Activated CD4-positive, CD25-positive, alpha-beta regulatory T cell treated with anti-CD3 and anti-CD28 coated beads, Interleukin-2, amount 50 U/mL, for 16 hours (primary cell): Measurements from ENCODE around the gene SREK1.
"Not testable (repeated sequence)": the region's sequence is repeated elsewhere in the genome, so short reads cannot be mapped to it uniquely, and the experiment has no call there.

Experiments used
- DNase-seq: peaks from one replicate; pipeline ENCODE4 v3.0.0-alpha.2; 2020; ENCODE audit warnings: low read depth, low spot score

The SREK1 gene, protein sequence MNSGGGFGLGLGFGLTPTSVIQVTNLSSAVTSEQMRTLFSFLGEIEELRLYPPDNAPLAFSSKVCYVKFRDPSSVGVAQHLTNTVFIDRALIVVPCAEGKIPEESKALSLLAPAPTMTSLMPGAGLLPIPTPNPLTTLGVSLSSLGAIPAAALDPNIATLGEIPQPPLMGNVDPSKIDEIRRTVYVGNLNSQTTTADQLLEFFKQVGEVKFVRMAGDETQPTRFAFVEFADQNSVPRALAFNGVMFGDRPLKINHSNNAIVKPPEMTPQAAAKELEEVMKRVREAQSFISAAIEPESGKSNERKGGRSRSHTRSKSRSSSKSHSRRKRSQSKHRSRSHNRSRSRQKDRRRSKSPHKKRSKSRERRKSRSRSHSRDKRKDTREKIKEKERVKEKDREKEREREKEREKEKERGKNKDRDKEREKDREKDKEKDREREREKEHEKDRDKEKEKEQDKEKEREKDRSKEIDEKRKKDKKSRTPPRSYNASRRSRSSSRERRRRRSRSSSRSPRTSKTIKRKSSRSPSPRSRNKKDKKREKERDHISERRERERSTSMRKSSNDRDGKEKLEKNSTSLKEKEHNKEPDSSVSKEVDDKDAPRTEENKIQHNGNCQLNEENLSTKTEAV

DNA sequence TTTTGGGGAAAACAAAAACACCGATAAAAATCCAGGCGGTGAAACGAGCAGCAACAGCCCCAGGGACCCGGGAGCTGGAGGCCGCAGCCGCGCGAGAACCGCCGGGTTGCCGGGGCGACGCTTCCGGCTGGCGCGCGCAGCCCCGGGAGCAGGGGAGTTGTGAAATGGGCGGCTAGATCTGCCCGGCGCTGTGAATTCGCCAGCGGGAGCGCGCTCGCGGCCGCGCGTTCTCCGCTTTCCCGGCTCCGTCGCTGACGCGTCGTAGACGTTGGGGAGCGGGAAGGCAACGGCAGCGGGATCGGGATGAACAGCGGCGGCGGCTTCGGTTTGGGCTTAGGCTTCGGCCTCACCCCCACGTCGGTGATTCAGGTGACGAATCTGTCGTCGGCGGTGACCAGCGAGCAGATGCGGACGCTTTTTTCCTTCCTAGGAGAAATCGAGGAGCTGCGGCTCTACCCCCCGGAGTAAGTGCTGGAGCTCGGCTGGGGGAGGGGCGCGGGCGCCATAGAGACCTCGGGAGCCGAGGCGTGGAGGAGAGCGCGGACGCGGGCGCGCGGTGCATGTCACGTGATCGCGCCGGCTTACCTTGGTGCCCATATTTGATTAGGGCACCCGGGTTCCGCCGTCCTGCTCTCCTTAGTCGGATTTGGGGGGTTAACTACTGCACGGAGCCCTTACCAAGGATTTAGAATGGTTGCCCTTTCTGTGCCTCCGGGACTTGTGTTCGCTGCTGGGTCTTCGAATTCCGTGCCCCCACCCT lies at the start of gene SREK1:
SREK1 (plus strand) TSS at position 227 of the 760 bp plus-strand sequence; CDS start at position 304, 77 bp downstream.
- peak; percentile 71 for DNase-seq

GRCh38 chr5:66100851-66101250 lies 43.2 kb upstream of the SREK1 start:
- DNase-seq = no peak

DNA sequence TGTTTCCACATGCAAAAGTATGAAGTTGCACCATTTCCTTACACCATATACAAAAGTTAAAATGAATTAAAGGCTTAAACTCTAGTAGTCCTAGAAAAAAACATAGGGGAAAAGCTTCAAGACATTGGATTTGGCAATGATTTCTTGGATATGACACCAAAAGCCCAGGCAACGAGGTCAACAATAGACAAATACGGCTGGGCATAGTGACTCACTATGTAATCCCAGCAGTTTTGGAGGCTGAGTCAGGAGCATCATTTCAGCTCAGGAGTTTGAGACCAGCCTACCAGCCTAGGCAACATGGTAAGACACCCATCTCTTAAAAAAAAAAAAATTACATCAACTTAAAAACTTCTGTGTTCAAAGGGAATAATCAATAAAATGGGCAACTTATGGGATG lies 30.9 kb upstream of the SREK1 start:
- no peak for DNase-seq

GRCh38 chr5:66118304-66118703 lies 25.8 kb upstream of the SREK1 start:
- DNase-seq = no peak

DNA sequence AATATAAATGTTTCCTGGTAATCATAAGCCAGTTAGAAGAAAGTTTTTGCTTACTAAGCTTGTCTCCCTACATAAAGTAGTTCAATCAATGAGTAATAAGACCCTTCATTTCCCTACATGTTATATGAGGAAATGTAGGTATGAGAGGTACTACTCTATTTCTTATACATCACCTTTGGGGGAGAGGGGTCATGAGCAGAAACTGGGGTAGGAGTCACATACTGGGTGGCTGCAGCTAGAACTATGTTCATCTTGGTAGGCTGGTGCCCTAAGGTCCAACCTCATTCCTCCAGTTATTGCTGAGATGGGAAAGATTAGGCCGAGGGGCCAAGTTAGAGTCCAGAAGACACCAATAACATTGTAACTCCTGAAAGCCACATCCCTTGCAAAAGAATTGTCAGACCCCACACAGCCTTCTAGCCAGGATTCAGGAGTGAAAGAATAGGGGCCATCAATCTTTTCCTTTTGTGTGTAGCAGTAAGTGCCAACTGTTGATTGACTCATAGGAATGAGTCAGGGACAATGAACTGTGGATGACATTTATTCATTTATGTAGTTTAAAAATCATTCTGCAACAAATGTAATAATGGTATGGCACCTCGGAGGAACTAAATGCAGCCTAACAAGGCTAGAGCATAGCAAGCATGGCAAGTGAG lies 21.6 kb upstream of the SREK1 start:
- no peak for DNase-seq

DNA sequence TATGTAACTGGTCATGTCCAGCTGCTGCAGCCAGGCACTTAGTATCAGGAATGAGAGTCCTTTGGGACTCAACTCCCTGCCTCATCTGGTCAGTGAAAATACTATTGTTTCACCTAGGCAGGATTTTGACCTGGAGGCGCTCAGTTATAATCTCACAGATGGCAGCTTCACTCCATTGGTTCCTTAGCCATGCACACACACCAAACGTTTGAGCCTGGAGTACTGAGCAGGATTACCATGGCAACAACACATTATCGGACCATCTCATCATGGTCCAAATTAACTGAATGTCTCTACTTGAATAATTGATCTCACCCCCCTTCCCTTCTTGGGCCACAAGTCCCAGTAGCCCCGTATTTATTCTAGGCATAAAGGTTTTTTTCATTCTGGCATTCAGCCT lies 15.0 kb upstream of the SREK1 start:
- no peak for DNase-seq

GRCh38 chr5:66130493-66130892 lies 13.6 kb upstream of the SREK1 start:
- no peak for DNase-seq

DNA sequence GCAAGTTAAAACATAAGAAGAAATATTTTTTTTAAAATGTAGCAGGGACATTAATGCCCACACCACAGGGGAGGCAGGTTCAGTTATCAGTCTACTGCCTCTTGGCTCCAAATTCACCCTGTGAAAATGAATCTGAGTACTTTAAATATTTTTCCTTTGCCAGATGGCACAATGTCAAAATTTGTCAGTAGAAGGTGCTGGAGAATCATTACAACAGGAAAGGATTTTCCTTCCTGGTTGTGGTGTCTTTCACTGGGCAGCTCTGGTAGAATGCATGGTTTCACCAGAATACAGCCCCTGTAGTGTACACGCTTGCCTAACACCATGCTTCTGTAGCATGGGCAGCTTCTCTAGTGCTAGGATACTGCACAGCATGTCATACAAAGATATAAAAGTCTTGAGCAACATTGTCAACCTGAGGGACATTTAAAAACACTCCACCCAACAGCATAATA lies 9.7 kb upstream of the SREK1 start:
- no peak for DNase-seq

DNA sequence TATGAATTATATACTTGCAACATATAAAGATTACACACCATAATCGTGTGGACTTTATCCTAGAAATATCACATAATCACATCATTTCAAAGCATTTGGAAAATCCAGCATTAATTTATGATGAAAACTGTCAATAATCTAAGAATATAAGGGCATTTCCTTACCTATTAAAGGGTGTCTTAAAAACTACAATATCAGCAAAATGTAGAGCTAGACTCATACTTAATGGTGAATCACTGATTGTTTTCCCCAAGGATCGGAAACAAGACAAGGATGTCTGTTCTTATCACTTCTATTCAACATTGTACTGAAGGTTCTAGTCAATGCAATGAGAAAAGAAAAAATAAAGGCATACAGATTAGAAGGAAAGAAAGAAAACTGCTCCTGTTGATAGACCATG lies 8.0 kb upstream of the SREK1 start:
- no peak for DNase-seq

DNA sequence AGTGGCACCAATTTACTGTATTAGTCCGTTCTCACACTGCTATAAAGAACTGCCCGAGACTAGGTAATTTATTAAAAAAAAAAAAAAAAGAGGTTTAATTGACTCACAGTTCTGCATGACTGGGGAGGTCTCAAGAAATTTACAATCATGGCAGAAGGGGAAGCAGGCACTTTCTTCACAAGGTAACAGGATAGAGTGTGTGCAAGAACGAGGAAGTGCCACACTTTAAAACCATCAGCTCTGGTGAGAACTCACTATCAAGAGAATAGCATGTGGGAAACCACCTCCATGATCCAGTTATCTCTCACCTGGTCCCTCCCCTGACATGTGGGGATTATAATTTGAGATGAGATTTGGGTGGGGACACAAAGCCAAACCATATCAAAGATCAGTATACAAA lies 7.2 kb upstream of the SREK1 start:
- DNase-seq = not testable (repeated sequence)

DNA sequence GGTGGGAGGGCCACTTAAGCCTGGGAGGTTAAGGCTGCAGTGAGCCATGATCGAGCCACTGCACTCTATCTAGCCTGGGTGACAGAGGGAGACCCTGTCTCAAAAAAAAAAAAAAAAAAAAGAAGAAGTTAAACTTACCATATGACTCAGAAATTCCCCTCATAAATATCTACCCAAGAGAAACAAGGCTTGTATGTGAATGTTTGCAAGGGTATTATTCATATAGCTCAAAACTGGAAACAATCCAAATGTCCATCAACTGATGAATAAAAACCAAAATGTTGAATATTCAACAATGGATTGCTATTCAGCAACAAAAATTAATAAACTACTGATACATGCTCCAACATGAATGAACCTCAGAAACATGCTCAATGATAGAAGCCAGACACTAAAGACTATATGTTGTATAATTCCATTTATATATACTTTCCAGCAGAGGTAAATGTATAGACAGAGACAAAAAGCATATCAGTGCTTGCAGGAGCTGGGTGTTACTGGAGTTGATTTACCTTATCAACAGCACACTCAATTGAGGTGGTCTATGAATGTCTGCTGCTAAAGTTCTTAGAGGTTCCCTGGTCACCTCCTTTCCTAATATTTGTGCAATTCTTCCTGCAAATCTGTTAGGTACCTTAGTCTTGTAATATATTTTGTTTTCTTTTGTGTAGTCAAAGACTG lies 5.3 kb upstream of the SREK1 start:
- no peak for DNase-seq

GRCh38 chr5:66139318-66139712 lies 4.8 kb upstream of the SREK1 start:
- no peak for DNase-seq

GRCh38 chr5:66142417-66142816 lies 1.7 kb upstream of the SREK1 start:
- no peak for DNase-seq

DNA sequence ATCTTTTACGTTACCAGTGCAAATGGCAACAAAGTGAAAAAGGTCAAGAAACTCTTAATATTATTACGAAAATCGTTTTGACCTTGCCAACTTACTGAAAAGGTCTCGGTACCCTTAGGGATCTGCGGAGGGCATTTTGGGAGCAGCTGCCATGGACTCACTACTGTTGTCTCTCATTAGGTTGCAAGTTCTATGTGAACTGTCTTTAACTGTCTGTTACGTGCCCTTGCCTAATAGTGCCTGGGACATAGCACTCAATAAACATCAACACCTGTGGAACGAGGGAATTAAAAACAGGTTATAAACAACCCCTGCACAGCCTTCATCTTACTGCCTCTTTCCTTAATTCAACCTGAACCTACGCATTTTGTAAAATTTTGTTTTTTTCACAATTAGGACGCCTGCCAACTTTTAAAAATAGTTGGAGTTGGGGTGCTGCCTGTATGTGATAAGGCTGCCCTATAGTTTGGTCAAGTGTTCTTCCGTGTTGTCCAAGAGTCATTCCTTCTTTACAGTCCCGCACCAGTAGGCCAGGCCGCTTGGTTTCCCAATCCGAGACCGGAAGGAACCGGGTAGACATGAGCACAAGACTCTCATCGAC lies 527 bp upstream of the SREK1 start:
- DNase-seq = no peak

GRCh38 chr5:66144834-66145390 lies 812 bp downstream of the SREK1 start:
- no peak for DNase-seq

- no peak for DNase-seq
Observed at GRCh38 chr5:66145737-66146136, 1.6 kb downstream of the SREK1 start.

DNA sequence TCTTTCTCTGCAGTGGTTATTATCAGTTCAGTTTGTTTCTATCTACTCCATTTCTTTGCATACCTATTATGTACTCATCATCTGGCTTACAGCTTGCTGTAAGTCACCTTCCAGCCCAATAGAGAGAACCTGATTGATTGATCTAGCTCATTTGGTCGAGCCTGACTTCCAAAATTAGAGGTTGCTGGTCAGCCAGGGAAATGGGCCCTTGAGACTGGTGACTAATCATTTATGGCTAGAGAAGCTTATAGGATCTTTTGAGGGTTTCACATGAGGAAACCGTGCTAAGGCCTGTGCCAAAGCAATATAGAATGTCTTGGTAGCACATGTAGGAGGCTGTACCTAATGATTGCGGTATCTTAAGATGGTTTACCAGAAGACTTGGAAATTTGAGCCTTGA lies 5.8 kb downstream of the SREK1 start:
- no peak for DNase-seq

DNA sequence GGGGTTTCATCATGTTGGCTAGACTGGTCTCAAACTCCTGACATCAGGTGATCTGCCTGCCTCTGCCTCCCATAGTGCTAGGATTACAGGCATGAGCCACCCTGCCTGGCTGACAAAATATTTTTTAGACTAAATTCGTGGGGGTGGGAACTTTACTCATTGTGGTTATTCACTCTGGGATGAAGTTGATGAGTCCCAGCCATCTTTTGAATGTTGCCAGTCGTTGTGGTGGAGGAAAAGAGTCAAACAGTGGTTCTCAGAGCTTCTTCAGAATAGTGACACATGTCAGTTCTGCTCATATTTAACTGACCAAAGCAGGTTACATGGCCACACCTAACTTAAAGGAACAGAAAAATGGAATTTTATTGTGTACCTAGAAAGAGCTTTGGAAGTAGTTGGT lies 6.9 kb downstream of the SREK1 start:
- DNase-seq = no peak

GRCh38 chr5:66151491-66151890 lies 7.4 kb downstream of the SREK1 start:
- DNase-seq = no peak

DNA sequence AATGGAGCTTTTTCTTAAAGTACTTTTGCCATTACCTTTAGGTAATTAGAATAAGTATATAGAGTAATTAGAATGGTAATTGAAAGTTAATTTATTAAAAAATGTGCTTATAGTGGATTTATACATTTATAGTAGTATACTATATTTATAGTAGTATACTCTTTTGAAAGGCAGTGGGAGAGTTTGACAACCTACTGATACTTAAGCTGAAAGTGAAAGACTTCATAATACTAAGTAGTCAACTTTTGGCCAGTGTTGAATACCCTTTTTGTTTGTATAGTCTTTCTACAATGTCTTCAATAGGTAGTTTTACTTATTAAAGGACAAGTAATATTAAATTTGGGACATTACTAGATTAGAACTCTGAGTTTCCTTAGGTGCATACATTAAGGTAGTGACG lies 12.9 kb downstream of the SREK1 start:
- DNase-seq = no peak

GRCh38 chr5:66161356-66161755 lies 17.3 kb downstream of the SREK1 start:
- no peak for DNase-seq
